Measurements from ENCODE around the gene PNLIPRP1.

PNLIPRP1 gene

DNA sequence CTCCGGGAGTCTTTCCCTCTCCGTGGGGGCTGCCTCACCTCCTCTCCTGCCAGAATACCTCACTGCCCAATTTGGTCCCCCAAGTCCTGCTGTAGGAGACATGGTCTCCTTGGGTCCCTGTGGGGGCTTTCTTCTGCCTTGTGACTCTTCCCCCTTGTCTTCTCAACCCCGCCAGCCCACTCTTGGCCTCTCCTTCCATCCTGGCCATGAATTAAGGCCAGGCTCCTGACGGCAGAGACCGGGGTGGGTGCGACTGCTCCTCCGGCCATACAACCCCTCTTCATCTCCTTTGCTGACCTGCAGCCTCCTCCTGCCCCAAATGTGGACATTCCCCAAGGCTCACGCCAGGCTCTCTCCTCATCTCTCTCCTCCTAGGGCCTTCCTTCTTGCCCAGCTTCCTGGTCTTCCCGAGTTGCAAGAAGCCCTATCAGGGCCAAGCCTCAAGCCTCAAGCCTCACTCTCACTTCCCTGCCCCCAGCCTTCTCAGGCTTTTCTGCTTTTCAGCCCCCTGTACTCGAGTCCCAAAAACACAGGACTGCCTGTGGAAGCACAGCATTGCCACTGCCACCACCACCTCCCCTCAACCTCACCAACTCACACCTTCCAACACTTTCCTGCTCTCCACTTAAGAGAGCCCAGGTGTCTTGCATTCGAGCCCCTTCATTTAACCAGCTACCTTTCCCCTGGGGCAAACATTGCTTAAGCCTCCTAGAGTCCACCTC lies 31.3 kb downstream of the PNLIPRP1 start:
- POLR2A ChIA-PET = no interaction called here
- no peak for TF ChIP-seq HDGF (IDR thresholded peaks at IDR 0.05; ENCODE audit: borderline replicate concordance)
- TF ChIP-seq FOXA1 (IDR thresholded peaks at IDR 0.05) = no peak
- TF ChIP-seq BHLHE40 (IDR thresholded peaks at IDR 0.05; ENCODE audit: borderline replicate concordance) = no peak
- TF ChIP-seq SP1 (IDR thresholded peaks at IDR 0.05) = no peak
- no peak for TF ChIP-seq FOXM1 (IDR thresholded peaks at IDR 0.05; ENCODE audit: borderline replicate concordance)
- no peak for TF ChIP-seq L3MBTL2 (conservative IDR thresholded peaks at IDR 0.05)
- TF ChIP-seq FOXK2 (IDR thresholded peaks at IDR 0.05) = no peak
- no peak for DNase-seq (ENCODE audit: extremely low spot score)
- CTCF ChIA-PET = no interaction called here

DNA sequence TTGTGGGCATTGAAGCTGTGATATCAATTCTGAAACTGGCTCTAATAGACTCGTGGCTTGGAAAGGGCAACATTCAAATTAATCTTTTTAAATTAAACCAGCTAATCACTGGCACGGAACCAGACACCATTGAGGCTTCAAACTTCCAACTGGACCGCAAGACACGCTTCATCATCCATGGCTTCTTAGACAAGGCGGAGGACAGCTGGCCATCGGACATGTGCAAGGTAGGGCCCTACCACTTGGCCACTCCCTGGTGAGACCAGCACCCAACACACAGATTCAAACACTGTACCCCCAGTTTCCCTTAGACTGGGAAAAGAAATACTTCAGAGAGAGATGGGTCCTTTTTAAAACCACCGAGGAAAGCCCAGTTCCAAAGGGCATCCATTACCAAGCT lies 35.1 kb downstream of the PNLIPRP1 start:
- no peak for TF ChIP-seq TARDBP (IDR thresholded peaks at IDR 0.05)
- no peak for TF ChIP-seq ZNF384 (IDR thresholded peaks at IDR 0.05)
- TF ChIP-seq, protein P1, sequence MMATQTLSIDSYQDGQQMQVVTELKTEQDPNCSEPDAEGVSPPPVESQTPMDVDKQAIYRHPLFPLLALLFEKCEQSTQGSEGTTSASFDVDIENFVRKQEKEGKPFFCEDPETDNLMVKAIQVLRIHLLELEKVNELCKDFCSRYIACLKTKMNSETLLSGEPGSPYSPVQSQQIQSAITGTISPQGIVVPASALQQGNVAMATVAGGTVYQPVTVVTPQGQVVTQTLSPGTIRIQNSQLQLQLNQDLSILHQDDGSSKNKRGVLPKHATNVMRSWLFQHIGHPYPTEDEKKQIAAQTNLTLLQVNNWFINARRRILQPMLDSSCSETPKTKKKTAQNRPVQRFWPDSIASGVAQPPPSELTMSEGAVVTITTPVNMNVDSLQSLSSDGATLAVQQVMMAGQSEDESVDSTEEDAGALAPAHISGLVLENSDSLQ (IDR thresholded peaks at IDR 0.05) = no peak
- TF ChIP-seq CTBP1 (IDR thresholded peaks at IDR 0.05; ENCODE audit: borderline replicate concordance) = no peak
- TF ChIP-seq FOXM1 (IDR thresholded peaks at IDR 0.05; ENCODE audit: borderline replicate concordance) = no peak
- no peak for TF ChIP-seq SUZ12 (IDR thresholded peaks at IDR 0.05)
- no peak for TF ChIP-seq SP1 (IDR thresholded peaks at IDR 0.05)
- no peak for TF ChIP-seq FOXK2 (IDR thresholded peaks at IDR 0.05)
- TF ChIP-seq ARNT (IDR thresholded peaks at IDR 0.05) = no peak
- TF ChIP-seq BHLHE40 (IDR thresholded peaks at IDR 0.05; ENCODE audit: borderline replicate concordance) = no peak
- no peak for TF ChIP-seq FOXA1 (IDR thresholded peaks at IDR 0.05)
- TF ChIP-seq ELF4 (IDR thresholded peaks at IDR 0.05) = no peak
- TF ChIP-seq L3MBTL2 (conservative IDR thresholded peaks at IDR 0.05) = no peak
- no peak for TF ChIP-seq HDGF (IDR thresholded peaks at IDR 0.05; ENCODE audit: borderline replicate concordance)
- TF ChIP-seq LEF1 (IDR thresholded peaks at IDR 0.05; ENCODE audit: borderline replicate concordance) = no peak
- no peak for TF ChIP-seq NFRKB (IDR thresholded peaks at IDR 0.05)
- no peak for DNase-seq (ENCODE audit: extremely low spot score)
- POLR2A ChIA-PET = no interaction called here
- CTCF ChIA-PET = no interaction called here

DNA sequence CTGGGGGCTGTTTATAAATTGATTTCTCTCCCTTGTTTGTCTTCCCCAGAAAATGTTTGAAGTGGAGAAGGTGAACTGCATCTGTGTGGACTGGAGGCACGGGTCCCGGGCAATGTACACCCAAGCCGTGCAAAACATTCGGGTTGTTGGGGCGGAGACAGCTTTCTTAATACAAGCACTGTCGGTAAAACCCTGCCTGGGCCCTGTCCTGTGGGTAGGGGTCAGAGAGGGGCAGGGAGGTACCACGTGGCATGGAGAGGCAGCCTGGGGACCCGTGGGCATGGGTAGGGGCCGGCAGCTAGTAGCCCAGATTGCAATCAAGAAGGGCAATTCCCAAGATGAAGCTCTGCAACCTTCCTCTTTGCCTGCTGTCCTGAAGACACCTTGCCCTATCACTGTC lies 36.1 kb downstream of the PNLIPRP1 start:
- no peak for DNase-seq (ENCODE audit: extremely low spot score)
- ChIA-PET CTCF (interaction anchor here (0.5 to 1.5 kb wide), 5 partner anchors 20 to 1047 kb away, joined by 3 to 11 read pairs (median 4); no protein-coding TSS in a partner anchor), POLR2A (no interaction called here)
- TF ChIP-seq BHLHE40 (IDR thresholded peaks at IDR 0.05; ENCODE audit: borderline replicate concordance) (no peak), CTBP1 (IDR thresholded peaks at IDR 0.05; ENCODE audit: borderline replicate concordance) (no peak), NFRKB (IDR thresholded peaks at IDR 0.05) (no peak), LEF1 (IDR thresholded peaks at IDR 0.05; ENCODE audit: borderline replicate concordance) (no peak), ZNF384 (IDR thresholded peaks at IDR 0.05) (no peak), ELF4 (IDR thresholded peaks at IDR 0.05) (no peak), ARNT (IDR thresholded peaks at IDR 0.05) (no peak), HDGF (IDR thresholded peaks at IDR 0.05; ENCODE audit: borderline replicate concordance) (no peak), FOXA1 (IDR thresholded peaks at IDR 0.05) (no peak), FOXM1 (IDR thresholded peaks at IDR 0.05; ENCODE audit: borderline replicate concordance) (no peak), TARDBP (IDR thresholded peaks at IDR 0.05) (no peak), FOXK2 (IDR thresholded peaks at IDR 0.05) (no peak), SUZ12 (IDR thresholded peaks at IDR 0.05) (no peak)
- TF ChIP-seq, protein P1 (IDR thresholded peaks at IDR 0.05) = no peak

DNA sequence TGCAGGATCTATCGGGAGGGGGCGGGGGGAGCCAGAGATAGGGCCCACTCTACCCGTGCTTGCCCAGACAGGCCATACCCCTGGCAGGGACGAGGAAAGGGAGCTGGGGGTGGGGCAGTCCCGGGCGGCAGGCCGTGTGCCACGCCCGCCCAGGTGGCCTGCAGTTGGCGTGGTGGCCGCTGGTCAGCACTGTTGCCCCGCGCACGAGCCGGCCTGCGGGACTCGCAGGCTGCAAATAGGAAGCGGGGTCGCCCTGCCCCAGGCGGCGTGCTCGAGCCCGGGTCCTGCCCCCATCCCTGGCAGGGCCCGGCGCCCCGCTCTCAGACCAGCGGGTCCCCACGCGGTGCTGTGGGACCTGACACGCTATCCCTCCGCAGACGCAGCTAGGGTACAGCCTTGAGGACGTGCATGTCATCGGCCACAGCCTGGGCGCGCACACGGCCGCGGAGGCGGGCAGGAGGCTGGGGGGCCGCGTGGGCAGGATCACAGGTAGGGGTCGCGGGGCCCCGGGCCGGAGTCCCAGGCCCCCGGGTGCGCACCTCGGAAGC lies 36.7 kb downstream of the PNLIPRP1 start:
- CTCF ChIA-PET = interaction anchor here (1.2 to 1.5 kb wide), 3 partner anchors 161 to 589 kb away, joined by 3 to 11 read pairs (median 7); no protein-coding TSS in a partner anchor
- DNase-seq (ENCODE audit: extremely low spot score) = no peak
- POLR2A ChIA-PET = interaction anchor here (0.9 kb wide), 1 partner anchor 161 kb away, joined by 4 read pairs; no protein-coding TSS in a partner anchor
- TF ChIP-seq BHLHE40 (IDR thresholded peaks at IDR 0.05; ENCODE audit: borderline replicate concordance) = no peak
- TF ChIP-seq L3MBTL2 (conservative IDR thresholded peaks at IDR 0.05) = no peak
- no peak for TF ChIP-seq HDGF (IDR thresholded peaks at IDR 0.05; ENCODE audit: borderline replicate concordance)
- no peak for TF ChIP-seq ARNT (IDR thresholded peaks at IDR 0.05)
- TF ChIP-seq ZNF384 (IDR thresholded peaks at IDR 0.05) = no peak
- no peak for TF ChIP-seq FOXA1 (IDR thresholded peaks at IDR 0.05)
- TF ChIP-seq FOXK2 (IDR thresholded peaks at IDR 0.05) = no peak
- TF ChIP-seq ELF4 (IDR thresholded peaks at IDR 0.05) = no peak
- TF ChIP-seq SUZ12 (IDR thresholded peaks at IDR 0.05) = no peak
- no peak for TF ChIP-seq NFRKB (IDR thresholded peaks at IDR 0.05)
- no peak for TF ChIP-seq SP1 (IDR thresholded peaks at IDR 0.05)
- no peak for TF ChIP-seq FOXM1 (IDR thresholded peaks at IDR 0.05; ENCODE audit: borderline replicate concordance)
- no peak for TF ChIP-seq LEF1 (IDR thresholded peaks at IDR 0.05; ENCODE audit: borderline replicate concordance)
- TF ChIP-seq, protein P1 (IDR thresholded peaks at IDR 0.05) = no peak
- TF ChIP-seq TARDBP (IDR thresholded peaks at IDR 0.05) = no peak
- no peak for TF ChIP-seq CTBP1 (IDR thresholded peaks at IDR 0.05; ENCODE audit: borderline replicate concordance)

DNA sequence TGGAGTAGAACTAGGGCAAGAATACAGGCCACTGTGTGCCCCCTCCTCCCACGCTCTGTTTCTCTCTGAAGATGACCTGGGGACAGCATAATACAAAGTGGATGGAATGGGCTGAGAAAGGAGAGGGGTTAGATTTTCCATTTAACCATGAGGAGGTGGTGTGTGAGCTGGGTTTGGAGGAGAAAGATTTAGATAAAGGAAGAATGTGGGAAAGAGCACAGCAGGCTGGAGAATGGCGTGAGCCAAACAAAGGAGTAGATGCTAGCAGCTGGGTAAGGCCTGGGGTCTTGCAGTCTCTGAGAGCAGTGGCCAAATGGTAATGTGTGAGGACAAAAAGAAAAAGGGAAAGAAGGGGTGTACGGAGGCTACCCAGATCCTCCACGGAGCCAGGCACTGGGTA lies 38.6 kb downstream of the PNLIPRP1 start:
- ChIA-PET POLR2A (no interaction called here), CTCF (no interaction called here)
- DNase-seq (ENCODE audit: extremely low spot score) = no peak
- no peak for TF ChIP-seq CTBP1 (IDR thresholded peaks at IDR 0.05; ENCODE audit: borderline replicate concordance)
- no peak for TF ChIP-seq ELF4 (IDR thresholded peaks at IDR 0.05)
- TF ChIP-seq ZNF384 (IDR thresholded peaks at IDR 0.05) = no peak
- TF ChIP-seq FOXK2 (IDR thresholded peaks at IDR 0.05) = no peak
- no peak for TF ChIP-seq FOXA1 (IDR thresholded peaks at IDR 0.05)
- TF ChIP-seq, protein P1 (IDR thresholded peaks at IDR 0.05) = no peak
- no peak for TF ChIP-seq L3MBTL2 (conservative IDR thresholded peaks at IDR 0.05)
- no peak for TF ChIP-seq LEF1 (IDR thresholded peaks at IDR 0.05; ENCODE audit: borderline replicate concordance)
- no peak for TF ChIP-seq NFRKB (IDR thresholded peaks at IDR 0.05)
- TF ChIP-seq ARNT (IDR thresholded peaks at IDR 0.05) = no peak
- no peak for TF ChIP-seq TARDBP (IDR thresholded peaks at IDR 0.05)
- no peak for TF ChIP-seq SP1 (IDR thresholded peaks at IDR 0.05)
- no peak for TF ChIP-seq SUZ12 (IDR thresholded peaks at IDR 0.05)
- TF ChIP-seq FOXM1 (IDR thresholded peaks at IDR 0.05; ENCODE audit: borderline replicate concordance) = no peak
- TF ChIP-seq BHLHE40 (IDR thresholded peaks at IDR 0.05; ENCODE audit: borderline replicate concordance) = no peak
- no peak for TF ChIP-seq HDGF (IDR thresholded peaks at IDR 0.05; ENCODE audit: borderline replicate concordance)
